ENCODE data around the gene SOCS2. TPM values are rescaled to one million over a fixed set of nuclear protein-coding genes. Genes with fewer than 3 reads are reported as not detected.
A peak's percentile ranks its signal among the peaks of the same experiment; 100 is the strongest.

SOCS2 gene
- total and polyA plus RNA-seq, 2 of the 8 experiments (the other 6 are each of a cell fraction or from before 2014, with no cell fraction given), result 14.5 to 18.0 TPM

- no peak overlapping the region for H3K4me2 ChIP-seq (ENCODE audit: insufficient read depth in 1 of 2, low read depth in 2 of 2, low read length in 2 of 2)
- H3K23me2 ChIP-seq (ENCODE audit: low read depth, low read length), result no peaks in the 10 kb centered on the region
- no peak overlapping the region for H3K14ac ChIP-seq (ENCODE audit: insufficient read length)
- no peak overlapping the region for H2BK15ac ChIP-seq (ENCODE audit: low read length)
- H4K20me1 ChIP-seq (replicated peaks in 1 of 2; ENCODE audit: control insufficient read depth in 1 of 2, insufficient read depth in 2 of 2, low read length in 2 of 2), result no peaks in the 10 kb centered on the region
- no peaks in the 10 kb centered on the region for H3K79me2 ChIP-seq (ENCODE audit: control insufficient read depth in 1 of 2, insufficient read depth in 2 of 2, low read length in 2 of 2)
- no peaks in the 10 kb centered on the region for H3K36me3 ChIP-seq (ENCODE audit: control insufficient read depth in 2 of 4, insufficient read depth in 4 of 4, low read length in 3 of 4)
- H3K4me3 ChIP-seq (ENCODE audit: extremely low read depth in 1 of 4, insufficient read depth in 2 of 4, low read depth in 3 of 4, low read length in 4 of 4), result no peak overlapping the region
- CTCF ChIA-PET (ENCODE audit: partially characterized antibody), result interaction anchor here (0.6 kb wide), 1 partner anchor 27 kb away, joined by 4 read pairs; no protein-coding TSS in a partner anchor
- H3K56ac ChIP-seq (replicated peaks; ENCODE audit: insufficient read length, low read depth, low read length), result no peak overlapping the region
- H2AK5ac ChIP-seq (ENCODE audit: low read depth, low read length), result no peak overlapping the region
- H4K8ac ChIP-seq (ENCODE audit: extremely low read depth, insufficient read depth, low read length), result no peak overlapping the region
- no peak overlapping the region for H3K9ac ChIP-seq (replicated peaks in 1 of 4; ENCODE audit: extremely low read depth in 1 of 4, low read depth in 3 of 4, low read length in 3 of 4)
- 95% methylated on average over 2 of the region's 2 CpGs; no CpG with 5 or more reads in 1 of the 2 experiments for WGBS, 2 experiments (ENCODE audit: extremely low coverage in 1 of 2, insufficient coverage in 1 of 2, insufficient read length in 1 of 2, insufficient replicate concordance in 2 of 2, low coverage in 1 of 2, low lambda C conversion rate in 2 of 2, missing lambda C conversion rate in 1 of 2)
- H2BK20ac ChIP-seq (ENCODE audit: low read length), result no peak overlapping the region
- H3K18ac ChIP-seq (ENCODE audit: extremely low read depth, low read length), result no peak overlapping the region
- no peaks in the 10 kb centered on the region for H3K27me3 ChIP-seq (replicated peaks in 1 of 4; ENCODE audit: control insufficient read depth in 3 of 4, extremely low read depth in 1 of 4, insufficient read depth in 3 of 4, low read length in 3 of 4)
- H2BK12ac ChIP-seq (ENCODE audit: low read depth, low read length), result no peak overlapping the region
- no peaks in the 10 kb centered on the region for H3K4me1 ChIP-seq (replicated peaks in 1 of 4; ENCODE audit: control insufficient read depth in 3 of 4, insufficient read depth in 4 of 4, low read length in 3 of 4)
- H3K9me3 ChIP-seq (ENCODE audit: insufficient read depth in 2 of 2, low read depth in 1 of 2, low read length in 1 of 2), result no peaks in the 10 kb centered on the region
- TF ChIP-seq NRF1 (IDR thresholded peaks at IDR 0.05; ENCODE audit: low read depth, low read length) (no peak), CEBPB (IDR thresholded peaks at IDR 0.05; ENCODE audit: low read depth, low read length) (peak; percentile 6; the same call in 1 of the 2 replicates)
- POLR2A ChIA-PET (ENCODE audit: partially characterized antibody), result interaction anchor here (1.6 kb wide), 1 partner anchor 21 kb away, joined by 4 read pairs; no protein-coding TSS in a partner anchor
- H3K27ac ChIP-seq (ENCODE audit: low read depth, low read length), result no peak overlapping the region
- no peak for DNase-seq (ENCODE audit: low read depth in 1 of 2, low spot score in 2 of 2)
- H3K23ac ChIP-seq (ENCODE audit: insufficient read length), result no peak overlapping the region
- H3K79me1 ChIP-seq (ENCODE audit: low read depth, low read length), result no peaks in the 10 kb centered on the region
- FAIRE-seq, result no peak
- no peak overlapping the region for H2BK5ac ChIP-seq (ENCODE audit: low read depth, low read length)
- no peak overlapping the region for H3K4ac ChIP-seq (replicated peaks; ENCODE audit: insufficient read length, low read depth, low read length)
- no peak overlapping the region for H2BK120ac ChIP-seq (replicated peaks; ENCODE audit: low read depth, low read length)
- no peak overlapping the region for H2AFZ ChIP-seq (ENCODE audit: low read length)
- H4K91ac ChIP-seq (replicated peaks; ENCODE audit: insufficient read length, low read length), result no peak overlapping the region
- no peak overlapping the region for H4K5ac ChIP-seq (ENCODE audit: insufficient read length, low read depth, low read length)
Measured at GRCh38 chr12:93601591-93601990, 29.1 kb downstream of the SOCS2 start.
